ENCODE data around the gene HLA-DMB.
"Not testable (repeated sequence)": the region's sequence is repeated elsewhere in the genome, so short reads cannot be mapped to it uniquely, and the experiment has no call there.

The HLA-DMB gene

DNA sequence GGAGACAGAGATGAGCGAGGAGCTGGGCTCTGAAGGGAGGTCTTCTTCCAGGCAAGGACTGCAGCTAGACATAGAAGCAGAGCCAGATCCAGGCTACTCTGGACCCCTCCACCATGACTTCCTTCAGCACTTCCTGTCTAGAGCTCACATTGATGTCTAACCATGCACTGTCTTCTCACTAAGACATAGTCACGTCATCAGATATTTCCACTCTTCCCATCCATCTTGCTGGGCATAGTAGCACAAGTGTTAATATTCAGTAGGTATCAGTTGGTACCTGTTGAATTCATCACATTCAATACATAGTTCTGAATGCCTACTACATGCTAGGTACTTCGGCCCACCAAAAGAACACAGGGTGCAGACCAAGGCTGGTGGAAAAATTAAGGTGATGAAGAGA lies 9.2 kb upstream of the HLA-DMB start:
- DNase-seq (ENCODE audit: low read depth), result no peak

DNA sequence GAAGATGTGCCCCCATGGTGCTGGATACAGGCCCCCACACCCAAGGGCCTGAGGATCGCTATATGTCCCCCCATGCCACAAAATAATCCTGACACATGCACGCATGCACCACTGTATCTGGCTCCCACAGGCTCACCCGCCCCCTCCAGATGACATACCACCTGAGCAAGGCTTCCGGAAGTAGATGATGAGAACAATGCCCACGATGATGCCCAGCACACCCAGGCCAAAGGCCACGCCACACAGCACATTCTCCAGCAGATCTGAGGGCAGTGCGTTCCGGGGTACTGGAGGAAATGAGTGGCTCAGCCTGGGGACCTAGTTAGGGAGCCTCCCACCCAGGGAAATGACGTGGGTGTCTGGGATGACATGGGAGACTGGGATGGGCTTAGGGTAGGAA lies 8.3 kb upstream of the HLA-DMB start:
- DNase-seq (ENCODE audit: low read depth), result no peak

- peak; percentile 36 for DNase-seq (ENCODE audit: low read depth)
Observed at GRCh38 chr6:32947552-32948465, 7.0 kb upstream of the HLA-DMB start.

DNA sequence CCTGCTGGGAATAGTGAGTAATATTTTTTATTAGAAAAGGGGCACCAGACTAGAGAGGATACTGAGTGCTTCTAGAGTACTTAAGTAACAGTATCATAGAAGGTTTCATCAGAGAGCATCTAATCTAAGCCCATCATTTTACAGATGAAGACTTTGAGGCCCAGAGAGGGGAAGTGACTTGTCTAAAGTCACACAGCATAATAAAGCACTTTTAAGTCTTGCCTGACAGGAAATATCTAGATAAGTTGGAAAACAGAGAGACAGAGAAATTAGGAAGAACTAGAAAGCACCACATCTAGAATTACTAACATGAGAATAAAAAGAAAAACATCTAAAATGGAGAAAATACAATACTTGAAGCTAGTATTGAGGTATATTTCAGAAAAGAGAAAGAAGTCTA lies 6.1 kb upstream of the HLA-DMB start:
- no peak for DNase-seq (ENCODE audit: low read depth)

GRCh38 chr6:32945953-32946352 lies 5.1 kb upstream of the HLA-DMB start:
- no peak for DNase-seq (ENCODE audit: low read depth)

GRCh38 chr6:32945108-32945760 lies 4.4 kb upstream of the HLA-DMB start:
- DNase-seq (ENCODE audit: low read depth), result peak; percentile 49

GRCh38 chr6:32943864-32944649 lies 3.2 kb upstream of the HLA-DMB start:
- no peak for DNase-seq (ENCODE audit: low read depth)

DNA sequence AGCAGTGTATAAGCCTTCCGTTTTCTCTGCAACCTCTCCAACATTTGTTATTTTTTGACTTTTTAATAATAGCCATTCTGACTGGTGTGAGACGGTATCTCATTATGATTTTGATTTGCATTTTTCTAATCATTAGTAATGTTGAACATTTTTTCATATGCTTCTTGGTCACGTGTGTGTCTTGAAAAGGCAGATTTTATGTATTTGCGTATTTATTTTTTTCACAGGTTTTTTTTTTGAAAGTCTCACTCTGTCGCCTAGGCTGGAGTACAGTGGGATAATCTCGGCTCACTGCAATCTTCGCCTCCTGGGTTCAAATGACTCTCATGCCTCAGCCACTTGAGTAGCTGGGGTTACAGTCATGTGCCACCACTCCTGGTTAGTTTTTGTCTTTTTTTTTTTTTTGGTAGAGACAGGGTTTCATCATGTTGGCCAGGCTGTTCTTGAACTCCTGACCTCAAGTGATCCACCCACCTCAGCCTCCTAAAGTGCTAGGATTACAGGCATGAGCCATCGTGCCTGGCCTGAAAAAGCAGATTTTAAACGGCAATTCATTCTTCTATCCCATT lies 1.8 kb upstream of the HLA-DMB start:
- DNase-seq (ENCODE audit: low read depth), result not testable (repeated sequence)

GRCh38 chr6:32941214-32941768 lies 463 bp upstream of the HLA-DMB start:
- DNase-seq (ENCODE audit: low read depth), result no peak

DNA sequence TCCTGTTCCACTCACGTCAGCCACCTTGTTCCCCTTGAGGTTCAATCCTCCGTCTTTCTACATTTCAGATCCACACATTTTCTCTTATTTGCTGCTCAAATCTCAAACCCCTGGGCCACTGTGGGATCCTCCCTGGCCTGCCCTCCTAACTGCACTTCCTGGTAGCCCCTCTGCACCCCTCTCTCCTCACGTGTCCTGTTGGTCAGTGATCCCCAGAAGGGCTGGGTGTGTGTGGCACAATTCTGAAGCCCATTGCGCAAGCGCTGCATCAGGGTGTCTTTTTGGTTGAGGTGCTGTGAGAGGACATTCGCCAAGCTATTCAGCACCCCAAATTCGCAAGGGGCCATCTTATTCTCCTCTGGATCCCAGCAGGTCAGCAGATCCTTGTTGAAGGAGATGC lies 2.3 kb downstream of the HLA-DMB start:
- DNase-seq (ENCODE audit: low read depth), result no peak

- no peak for DNase-seq (ENCODE audit: low read depth)
Observed at GRCh38 chr6:32937230-32937633, 3.6 kb downstream of the HLA-DMB start.

DNA sequence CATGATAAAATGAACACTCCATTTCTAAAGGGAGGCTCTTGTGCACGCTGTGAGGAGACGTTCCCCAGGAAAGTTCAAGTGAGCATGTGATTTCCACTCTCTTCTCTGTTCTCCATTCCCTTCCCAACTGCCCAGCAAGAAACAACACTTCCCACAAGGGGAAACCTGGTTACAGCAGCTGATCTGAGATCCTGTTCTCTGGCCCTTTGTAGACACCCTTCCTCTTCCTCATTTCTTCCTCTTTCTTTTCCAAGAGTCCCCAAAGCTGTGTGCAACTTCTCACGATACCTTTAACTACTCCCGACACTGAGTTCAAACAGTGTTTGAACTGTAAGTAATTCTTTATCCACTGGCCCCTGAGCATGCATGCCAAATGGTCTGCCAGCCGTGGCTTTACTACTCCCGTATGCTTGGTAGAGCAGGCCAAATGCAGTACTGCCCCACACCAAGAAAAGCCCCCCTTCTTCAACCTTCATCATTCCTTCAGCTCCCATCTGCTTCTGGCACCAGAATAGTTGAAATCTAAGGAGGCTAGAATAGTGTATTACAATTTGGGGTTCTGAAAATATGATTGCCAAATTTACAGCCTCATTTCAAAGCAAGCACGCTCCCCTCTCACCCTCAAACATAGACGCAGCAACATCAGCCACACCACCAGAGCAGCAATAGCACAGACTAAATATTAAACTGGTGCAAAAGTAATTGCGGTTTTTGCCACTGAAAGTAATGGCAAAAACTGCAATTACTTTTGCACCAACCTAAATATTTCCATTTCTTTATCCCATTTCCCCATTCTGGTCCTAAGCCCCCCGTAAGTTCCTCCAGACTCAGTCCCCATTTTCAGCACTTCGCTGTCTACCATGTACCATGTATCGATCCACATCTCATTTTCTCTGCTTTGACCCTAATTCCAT lies 4.3 kb downstream of the HLA-DMB start:
- no peak for DNase-seq (ENCODE audit: low read depth)

GRCh38 chr6:32935551-32936238 lies 5.1 kb downstream of the HLA-DMB start:
- DNase-seq (ENCODE audit: low read depth), result no peak

GRCh38 chr6:32933661-32934085 lies 7.2 kb downstream of the HLA-DMB start:
- DNase-seq (ENCODE audit: low read depth), result peak; percentile 67

GRCh38 chr6:32932132-32932868 lies 8.5 kb downstream of the HLA-DMB start:
- peak; percentile 41 for DNase-seq (ENCODE audit: low read depth)

- no peak for DNase-seq (ENCODE audit: low read depth)
Observed at GRCh38 chr6:32931211-32931610, 9.6 kb downstream of the HLA-DMB start.

- no peak for DNase-seq (ENCODE audit: low read depth)
Observed at GRCh38 chr6:32922083-32922482, 18.7 kb downstream of the HLA-DMB start.

DNA sequence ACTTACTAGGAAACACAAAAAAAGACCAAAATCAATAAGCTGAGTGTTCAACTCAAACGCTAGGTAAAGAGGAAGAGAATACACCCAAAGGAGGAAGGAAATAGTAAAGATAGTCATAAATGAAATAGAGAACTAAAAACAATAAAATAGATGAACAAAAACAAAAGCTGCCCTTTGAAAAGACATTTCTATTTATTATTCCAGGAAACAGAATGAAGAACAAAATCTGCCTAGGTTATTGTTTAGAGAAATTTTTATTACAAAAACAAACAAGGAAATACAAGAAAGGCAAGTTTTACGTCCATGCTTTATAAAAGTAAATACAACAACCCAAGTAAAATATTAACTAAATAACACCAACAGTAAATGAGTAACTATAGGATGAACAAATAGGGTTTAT lies 20.1 kb downstream of the HLA-DMB start:
- DNase-seq (ENCODE audit: low read depth), result no peak

DNA sequence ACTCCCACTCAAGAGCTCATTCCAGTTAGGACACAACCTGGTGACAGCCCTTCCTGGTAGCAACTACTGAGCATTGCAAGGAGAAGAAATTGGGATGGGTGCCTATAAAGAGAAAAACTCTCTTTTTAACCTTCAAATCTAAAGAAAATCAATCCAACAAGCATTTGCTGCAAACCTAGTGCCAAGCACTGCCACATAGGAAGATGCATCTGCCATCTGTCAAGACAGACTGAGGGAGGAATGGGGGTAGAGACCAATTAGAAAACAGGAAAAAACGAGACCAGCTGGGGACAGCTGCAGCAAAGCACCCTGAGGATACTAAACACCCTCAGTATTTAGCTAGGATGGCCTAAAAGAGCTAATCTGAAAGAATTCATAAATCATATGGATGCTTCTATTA lies 27.9 kb downstream of the HLA-DMB start:
- no peak for DNase-seq (ENCODE audit: low read depth)

GRCh38 chr6:32908897-32909296 lies 31.9 kb downstream of the HLA-DMB start:
- DNase-seq (ENCODE audit: low read depth), result no peak

All from iris pigment epithelial cell (primary cell).